ENCODE data around the gene CTNNA3. TPM values are rescaled to one million over a fixed set of nuclear protein-coding genes. Genes with fewer than 3 reads are reported as not detected.

The CTNNA3 gene
- total and polyA plus RNA-seq, 2 of the 4 experiments (the other 2 are of a cell fraction), result 0.19 to 0.90 TPM

DNA sequence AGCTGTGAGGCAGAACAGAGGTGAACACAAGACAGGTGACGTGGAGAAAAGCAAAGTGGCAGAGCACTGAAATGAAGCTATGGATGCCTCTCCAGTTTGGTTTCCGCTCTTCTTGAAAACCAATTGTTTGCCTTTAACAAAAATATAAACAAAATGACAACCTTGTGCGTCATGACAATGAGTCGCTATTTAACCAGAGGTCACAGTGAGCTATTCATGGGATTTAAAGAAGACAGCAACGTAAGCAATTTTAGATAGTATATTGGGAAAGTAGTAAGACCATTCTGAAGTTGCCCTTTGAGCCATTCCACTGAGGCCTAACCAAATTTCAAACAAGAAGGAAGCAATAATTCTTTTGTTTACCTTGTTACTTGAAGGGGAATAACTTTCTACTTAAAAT lies 785.3 kb downstream of the CTNNA3 start:
- dilution Hi-C loops (cut with HindIII; ENCODE audit: low sequenced_read_pairs, unreplicated experiment), result no loop called here

More for the DNA sequence above, 785.3 kb downstream of the CTNNA3 start:
- ChIA-PET CTCF (no interaction called here), POLR2A (ENCODE audit: unreplicated experiment) (no interaction called here)
- no peaks in the 10 kb centered on the region for H3K9me3 ChIP-seq (ENCODE audit: control insufficient read depth, insufficient read depth, low read length)
- no peak overlapping the region for H4K91ac ChIP-seq (ENCODE audit: insufficient read depth, low read depth, low read length)
- DNase-seq (no peak), ATAC-seq (ENCODE audit: low read depth) (no peak)
- no CpG with 5 or more reads among the region's 5 CpGs for WGBS, 2 experiments (ENCODE audit: extremely low coverage in 2 of 2, insufficient read length in 1 of 2)
- no peak overlapping the region for H2AFZ ChIP-seq (replicated peaks; ENCODE audit: low read length, poor library complexity)
- no peak overlapping the region for H3K4me2 ChIP-seq (ENCODE audit: low read depth, low read length)
- no peak overlapping the region for H4K8ac ChIP-seq (ENCODE audit: low read depth in 2 of 2, low read length in 2 of 2)
- H4K20me1 ChIP-seq (ENCODE audit: insufficient read depth, low read length), result no peaks in the 10 kb centered on the region
- no peak overlapping the region for H2BK20ac ChIP-seq (ENCODE audit: low read depth, low read length)
- no peak overlapping the region for H2AK5ac ChIP-seq (ENCODE audit: low read depth, low read length)
- BruUV-seq (replicated peaks), result no TSS peak
- no peak overlapping the region for H2BK5ac ChIP-seq (ENCODE audit: low read depth, low read length, poor library complexity, severe bottlenecking)
- no peaks in the 10 kb centered on the region for H3K9me1 ChIP-seq (ENCODE audit: insufficient read depth, low read length)
- H2BK15ac ChIP-seq (ENCODE audit: low read depth, low read length), result no peak overlapping the region
- H2AK9ac ChIP-seq (replicated peaks; ENCODE audit: low read depth, low read length, poor library complexity), result no peak overlapping the region
- H3K27me3 ChIP-seq (ENCODE audit: control insufficient read depth, insufficient read depth, low read length), result no peaks in the 10 kb centered on the region
- no peak overlapping the region for H3K56ac ChIP-seq (ENCODE audit: extremely low read depth, insufficient read depth, low read length)
- H3K36me3 ChIP-seq (ENCODE audit: control insufficient read depth, insufficient read depth, low read length), result no peaks in the 10 kb centered on the region
- H3K14ac ChIP-seq (replicated peaks; ENCODE audit: low read depth, low read length), result no peak overlapping the region
- H3K79me1 ChIP-seq (ENCODE audit: low read depth in 1 of 2, low read length in 2 of 2), result no peaks in the 10 kb centered on the region
- no peak overlapping the region for H3K23ac ChIP-seq (ENCODE audit: low read depth, low read length)
- H2BK120ac ChIP-seq (ENCODE audit: low read depth, low read length), result no peak overlapping the region
- no peaks in the 10 kb centered on the region for H3K4me1 ChIP-seq (ENCODE audit: control insufficient read depth, insufficient read depth, low read length)
- no peak overlapping the region for H4K5ac ChIP-seq (ENCODE audit: low read depth, low read length)
- no peak overlapping the region for H3K4me3 ChIP-seq (ENCODE audit: insufficient read depth, low read depth, low read length)
- in situ Hi-C loops (cut with MboI; ENCODE audit: low sequenced_read_pairs) (no loop called here), intact Hi-C loops (cut with micrococcal nuclease) (no loop called here)
- no peak overlapping the region for H3K9ac ChIP-seq (ENCODE audit: low read depth, low read length)
- no peak overlapping the region for H3K4ac ChIP-seq (ENCODE audit: low read depth, low read length)
- H3K18ac ChIP-seq (ENCODE audit: low read depth, low read length), result no peak overlapping the region
- H3K27ac ChIP-seq (ENCODE audit: insufficient read depth, low read length), result no peak overlapping the region
- TF ChIP-seq MAFK (IDR thresholded peaks at IDR 0.05; ENCODE audit: low read depth, low read length), result peak; percentile 63
- TF ChIP-seq, protein P1, sequence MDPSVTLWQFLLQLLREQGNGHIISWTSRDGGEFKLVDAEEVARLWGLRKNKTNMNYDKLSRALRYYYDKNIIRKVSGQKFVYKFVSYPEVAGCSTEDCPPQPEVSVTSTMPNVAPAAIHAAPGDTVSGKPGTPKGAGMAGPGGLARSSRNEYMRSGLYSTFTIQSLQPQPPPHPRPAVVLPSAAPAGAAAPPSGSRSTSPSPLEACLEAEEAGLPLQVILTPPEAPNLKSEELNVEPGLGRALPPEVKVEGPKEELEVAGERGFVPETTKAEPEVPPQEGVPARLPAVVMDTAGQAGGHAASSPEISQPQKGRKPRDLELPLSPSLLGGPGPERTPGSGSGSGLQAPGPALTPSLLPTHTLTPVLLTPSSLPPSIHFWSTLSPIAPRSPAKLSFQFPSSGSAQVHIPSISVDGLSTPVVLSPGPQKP (IDR thresholded peaks at IDR 0.05; ENCODE audit: borderline replicate concordance, low read depth, low read length), result no peak
